GM19324 (cell line): Measurements from ENCODE around the gene LRIG1.

ENCODE experiments used
- ATAC-seq: cut with Tn5 transposase; IDR thresholded peaks from one replicate; pipeline ENCODE4 v1.9.1; 2021; ENCODE audit warnings: mild to moderate bottlenecking, moderate library complexity; ENCODE audit not compliant: unreplicated experiment, low FRiP score

LRIG1 gene

DNA sequence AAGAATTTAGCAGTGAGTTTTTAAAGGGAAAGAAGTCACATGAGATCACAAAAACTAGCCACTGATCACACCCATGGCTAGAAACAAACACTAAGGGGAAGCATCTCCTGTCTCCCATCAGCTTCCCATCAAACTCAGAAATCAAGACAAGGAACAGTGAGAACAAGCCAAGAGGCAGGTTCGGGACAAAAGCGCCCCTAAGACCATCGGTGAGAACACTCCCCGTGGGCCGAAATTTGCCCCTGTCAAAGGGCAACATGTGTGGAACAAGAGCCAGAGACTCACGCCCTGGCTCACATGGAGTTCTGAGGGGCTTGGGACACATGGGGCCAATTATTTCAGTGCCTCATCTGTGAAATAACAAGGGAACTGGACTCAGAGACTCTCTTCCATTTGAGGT lies 49.1 kb downstream of the LRIG1 start:
- ATAC-seq: no peak

DNA sequence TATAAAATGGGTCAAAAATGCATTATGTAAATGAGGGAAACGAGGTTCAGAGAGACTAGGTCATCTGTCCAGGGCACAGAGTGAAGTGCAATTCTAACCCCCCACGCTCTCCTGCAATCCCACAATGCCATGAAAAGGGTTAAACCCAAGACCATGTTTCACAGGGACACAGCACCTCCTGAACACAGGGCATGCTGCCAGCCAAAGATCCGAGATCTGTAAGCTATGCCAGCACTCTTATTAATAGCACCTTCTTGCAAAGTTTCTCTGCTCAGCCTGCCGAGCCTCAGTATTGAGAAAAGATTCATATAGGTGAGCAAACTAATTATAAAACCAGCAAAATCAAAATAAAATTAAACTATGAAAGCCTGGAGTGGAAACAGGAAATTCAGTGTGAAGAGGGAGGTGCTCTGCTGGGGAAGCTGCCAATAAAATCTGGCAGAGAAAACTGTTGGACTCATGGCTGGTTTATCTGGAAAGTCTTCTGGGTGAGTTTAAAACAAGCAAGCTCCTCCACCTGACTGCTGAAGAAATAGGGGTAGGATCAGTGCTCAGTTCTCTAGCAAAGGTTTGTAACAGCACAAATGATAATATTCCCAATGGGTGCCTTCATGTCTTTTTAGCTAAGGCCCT lies 50.3 kb downstream of the LRIG1 start:
- ATAC-seq: no peak

DNA sequence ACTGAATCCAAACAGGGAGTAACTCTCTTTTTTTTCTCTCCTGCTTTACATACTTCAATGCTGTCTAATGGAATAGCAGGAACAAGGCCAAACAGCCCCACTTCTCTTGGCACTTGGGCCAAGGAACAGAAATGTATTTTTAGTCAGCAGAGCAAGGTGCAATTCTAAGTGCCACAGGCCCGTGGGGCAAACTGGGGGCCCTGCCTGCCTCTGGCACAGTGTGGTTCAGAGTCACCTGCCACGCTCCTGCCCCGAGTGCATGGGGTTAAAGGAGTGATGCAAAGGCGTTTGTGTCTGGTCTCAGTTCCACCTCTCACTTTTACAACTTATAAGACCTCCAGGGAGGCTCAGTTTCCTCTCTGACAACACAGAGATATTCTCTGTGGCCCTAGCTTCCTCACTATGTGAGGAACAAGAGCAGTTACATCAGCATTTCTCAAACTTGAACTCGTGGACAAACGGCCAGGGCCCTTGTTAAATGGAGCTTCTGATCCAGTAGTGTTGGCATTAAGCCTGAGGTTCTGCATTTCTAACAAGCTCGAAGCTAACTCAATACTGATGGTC lies 51.3 kb downstream of the LRIG1 start:
- ATAC-seq: no peak

GRCh38 chr3:66444146-66444644 lies 56.6 kb downstream of the LRIG1 start:
- ATAC-seq: no peak

DNA sequence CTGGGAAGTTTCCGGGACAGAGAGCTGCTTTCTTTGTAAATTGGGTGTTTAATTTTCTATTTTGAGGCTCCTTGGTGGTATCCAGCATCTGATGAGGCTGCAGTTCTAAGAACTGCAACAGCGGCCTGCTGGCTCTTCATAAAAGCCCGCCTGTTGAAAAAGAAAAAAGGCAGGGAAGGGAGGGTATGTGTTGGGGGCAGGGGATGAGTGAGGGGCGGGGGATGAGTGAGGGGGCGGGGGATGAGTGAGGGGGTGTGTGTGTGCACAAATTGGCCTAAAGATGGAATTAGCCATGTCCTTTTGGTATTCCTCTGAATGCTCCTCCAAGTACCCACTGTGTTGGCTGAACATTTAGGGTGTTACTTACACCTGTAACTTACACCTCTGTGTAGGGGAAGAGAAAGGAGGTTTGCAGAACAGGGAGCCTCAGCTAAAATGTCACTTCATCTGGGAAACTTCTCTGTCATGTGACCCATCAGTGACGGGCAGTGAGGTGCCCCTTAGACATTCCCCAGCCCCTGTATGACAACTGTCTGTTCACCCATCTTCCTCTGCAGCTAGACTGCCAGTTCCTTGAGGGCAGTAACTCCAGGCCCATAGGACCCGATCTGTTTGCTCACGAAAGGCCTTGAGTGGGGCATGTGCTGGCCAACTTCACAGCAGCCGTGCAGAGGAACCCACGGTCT lies 57.6 kb downstream of the LRIG1 start:
- no peak for ATAC-seq

GRCh38 chr3:66442254-66443117 lies 58.3 kb downstream of the LRIG1 start:
- ATAC-seq: no peak

GRCh38 chr3:66441692-66442091 lies 59.1 kb downstream of the LRIG1 start:
- no peak for ATAC-seq

GRCh38 chr3:66441129-66441528 lies 59.7 kb downstream of the LRIG1 start:
- no peak for ATAC-seq

DNA sequence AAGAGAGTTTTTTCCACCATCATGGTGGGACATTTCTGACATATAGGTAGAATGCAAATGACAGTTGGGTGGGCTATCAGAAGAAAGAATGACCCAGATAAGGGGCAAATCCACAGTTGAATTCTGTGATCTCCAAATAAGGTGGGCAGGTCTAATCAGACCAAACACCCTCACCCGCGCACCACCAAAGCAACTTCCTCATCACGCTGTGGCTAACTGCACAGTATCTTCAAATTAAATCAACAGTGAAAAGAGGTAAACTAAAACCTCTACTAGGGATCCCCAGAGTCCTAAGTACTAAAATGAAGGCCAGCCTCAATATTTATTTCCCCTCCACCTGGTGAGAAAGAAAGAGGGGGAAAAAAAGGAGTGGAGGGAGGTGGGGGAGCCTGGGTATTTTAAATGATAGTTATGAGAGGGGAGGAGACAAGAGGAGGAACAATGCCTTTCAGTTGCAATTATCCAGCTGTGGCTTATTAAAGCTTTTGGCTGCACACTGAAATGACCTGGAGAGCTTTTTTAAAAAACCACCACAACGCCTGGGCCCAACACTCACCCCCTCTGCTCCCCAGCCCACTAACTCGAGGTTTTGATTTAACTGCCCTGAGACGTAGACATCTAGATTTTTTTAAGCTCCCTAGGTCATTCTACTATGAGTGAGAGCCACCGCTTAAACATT lies 61.0 kb downstream of the LRIG1 start:
- no peak for ATAC-seq

DNA sequence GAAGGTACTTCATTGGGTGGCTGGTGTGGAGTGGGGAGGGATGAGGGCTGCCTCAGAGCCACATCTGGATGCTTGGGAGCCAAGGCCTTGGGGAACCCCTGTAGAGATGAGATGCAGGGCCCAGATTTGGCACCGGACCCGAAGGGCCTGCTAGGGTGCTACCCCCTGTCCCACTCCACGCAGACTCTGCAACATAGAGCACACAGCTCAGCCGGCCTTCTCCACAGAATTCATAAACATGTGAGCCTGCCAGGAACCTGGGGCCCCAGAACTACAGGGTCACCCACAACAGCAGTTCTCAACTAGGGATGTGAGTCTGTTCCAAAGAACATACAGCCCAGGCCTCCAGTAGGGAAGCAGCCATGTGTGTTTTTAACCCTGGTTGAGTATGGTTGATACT lies 62.8 kb downstream of the LRIG1 start:
- no peak for ATAC-seq

- ATAC-seq: no peak
Observed at GRCh38 chr3:66437341-66437929, 63.4 kb downstream of the LRIG1 start.

- ATAC-seq: no peak
Observed at GRCh38 chr3:66435989-66436388, 64.8 kb downstream of the LRIG1 start.

DNA sequence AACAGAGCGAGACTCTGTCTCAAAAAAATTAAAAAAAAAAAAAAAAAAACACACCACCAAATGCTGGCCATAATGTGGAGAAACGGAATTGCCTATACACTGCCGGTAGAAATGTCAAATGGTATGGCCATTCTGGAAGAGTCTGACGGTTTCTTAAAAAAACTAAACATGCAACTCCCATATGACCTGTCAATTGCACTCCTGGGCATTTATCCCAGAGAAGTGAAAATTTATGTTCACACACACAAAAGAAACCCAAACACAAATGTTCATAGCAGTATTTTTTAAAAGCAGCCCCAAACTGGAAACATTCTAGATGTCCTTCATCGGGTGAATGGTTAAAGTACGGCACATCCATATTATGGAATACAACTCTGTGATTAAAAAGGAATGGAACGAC lies 66.1 kb downstream of the LRIG1 start:
- no peak for ATAC-seq

DNA sequence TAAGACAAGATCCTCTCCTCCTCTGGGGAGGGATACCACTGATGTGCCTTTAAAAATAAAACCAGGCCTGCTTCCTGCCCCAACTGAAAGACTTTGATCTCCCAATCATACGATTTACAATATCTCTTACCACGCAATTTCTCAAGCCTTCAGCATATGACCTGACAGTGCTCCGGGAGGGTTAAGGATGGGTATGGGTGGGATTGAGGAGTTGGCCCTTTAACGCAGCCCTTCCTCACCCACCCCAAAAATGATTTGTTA lies 67.4 kb downstream of the LRIG1 start:
- ATAC-seq: no peak

DNA sequence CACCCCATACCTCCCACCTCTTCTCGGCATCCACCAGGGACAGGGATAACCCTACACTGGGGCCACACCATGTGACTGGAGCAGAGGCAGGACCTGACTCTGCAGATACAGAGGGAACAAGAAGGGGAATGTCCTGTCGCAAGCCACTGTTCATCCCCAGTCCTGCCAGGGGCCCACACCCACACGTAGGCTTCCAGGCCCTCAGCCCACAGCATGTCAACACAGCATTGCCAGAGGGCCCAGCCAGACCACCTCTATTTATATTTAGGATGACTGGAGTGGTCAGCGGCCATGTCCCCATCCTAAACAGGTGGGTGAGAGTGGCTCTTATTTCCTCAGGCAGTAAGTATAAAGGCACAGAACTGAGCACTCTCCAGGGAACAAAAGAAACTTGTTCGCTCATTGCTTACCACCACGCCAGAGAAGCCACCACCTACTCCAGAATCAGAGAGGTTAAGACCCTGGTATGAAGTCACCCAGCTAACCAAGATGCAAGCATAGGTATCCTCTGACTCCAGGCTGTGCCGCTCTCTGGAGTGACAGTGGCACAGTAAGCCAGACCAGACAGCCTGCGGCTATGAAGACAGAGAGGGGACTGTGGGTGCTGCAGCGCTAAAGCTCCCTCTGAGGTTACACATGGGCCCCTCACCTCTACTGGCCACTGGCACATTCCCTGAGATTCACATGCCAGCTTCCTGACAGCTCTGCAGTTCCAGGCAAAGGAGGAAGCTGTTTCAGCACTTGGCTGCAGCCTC lies 67.9 kb downstream of the LRIG1 start:
- no peak for ATAC-seq

- no peak for ATAC-seq
Observed at GRCh38 chr3:66432041-66432766, 68.6 kb downstream of the LRIG1 start.

- no peak for ATAC-seq
Observed at GRCh38 chr3:66431494-66431893, 69.3 kb downstream of the LRIG1 start.

GRCh38 chr3:66430876-66431275 lies 69.9 kb downstream of the LRIG1 start:
- ATAC-seq: no peak

- no peak for ATAC-seq
Observed at GRCh38 chr3:66428733-66429132, 72.1 kb downstream of the LRIG1 start.
